PC-3 (cell line): ENCODE results near the gene UTRN. TPM values are rescaled to one million over a fixed set of nuclear protein-coding genes. Genes with fewer than 3 reads are reported as not detected.

Source experiments
- ATAC-seq: fragments of 200-7000 bp; cut with Tn5 transposase; 2 replicates; pipeline ENCODE4 v1.9.1; 2020; ENCODE audit warnings: mild to moderate bottlenecking, moderate library complexity
- BruUV-seq: library from RNA; stranded (reverse); fragments of 400-500 nt; replicated peaks from 2 replicates; lab custom pipeline; 2021; lab: Mats Ljungman, UMichigan
- CTCF ChIA-PET: fragments of 300-600 bp; sonication (Branson Sonifier 250); formaldehyde crosslinking; loops from one replicate; lab custom pipeline; 2022; ENCODE audit warnings: antibody characterized with exemption; lab: Charles Lee
- POLR2A ChIA-PET: fragments of 300-600 bp; sonication (Branson Sonifier 250); formaldehyde crosslinking; loops from one replicate; lab custom pipeline; 2022; ENCODE audit warnings: antibody characterized with exemption; ENCODE audit not compliant: unreplicated experiment; lab: Charles Lee
- DNase-seq: peaks from one replicate; pipeline ENCODE4 v3.0.0-alpha.2; 2015
- H2AFZ ChIP-seq: fragments of 300-600 bp; sonication (generic); 2 replicates; pipeline ENCODE4 v1.6.0; 2016; ENCODE audit warnings: antibody characterized with exemption, low read length
- H3F3A ChIP-seq: fragments of 300-600 bp; sonication (generic); one replicate; pipeline ENCODE4 v1.6.0; 2017; ENCODE audit warnings: antibody characterized with exemption, low read length, control low read depth, mild to moderate bottlenecking; ENCODE audit not compliant: unreplicated experiment
- H3K27ac ChIP-seq: fragments of 300-600 bp; sonication (generic); 2 replicates; pipeline ENCODE4 v1.5.1; 2016; ENCODE audit warnings: mild to moderate bottlenecking, low read length
- H3K27me3 ChIP-seq: fragments of 300-600 bp; sonication (generic); 2 replicates; pipeline ENCODE4 v1.6.1; 2016; ENCODE audit warnings: low read length, mixed read lengths
- H3K36me3 ChIP-seq: fragments of 300-600 bp; sonication (generic); 2 replicates; pipeline ENCODE4 v1.6.1; 2016; ENCODE audit warnings: low read depth, mixed run types, low read length, mixed read lengths
- H3K4me1 ChIP-seq: fragments of 300-600 bp; sonication (generic); 2 replicates; pipeline ENCODE4 v1.5.1; 2016; ENCODE audit warnings: low read length; ENCODE audit not compliant: insufficient read depth
- H3K4me2 ChIP-seq: fragments of 300-600 bp; sonication (generic); 2 replicates; pipeline ENCODE4 v1.6.0; 2016; ENCODE audit warnings: low read length
- H3K4me3 ChIP-seq: fragments of 300-600 bp; sonication (generic); 2 replicates; pipeline ENCODE4 v1.5.1; 2016; ENCODE audit warnings: mild to moderate bottlenecking, low read length, mixed read lengths
- H3K79me2 ChIP-seq: fragments of 300-600 bp; sonication (generic); 2 replicates; pipeline ENCODE4 v1.6.1; 2017; ENCODE audit warnings: low read length, mixed read lengths
- H3K9ac ChIP-seq: fragments of 300-600 bp; sonication (generic); 2 replicates; pipeline ENCODE4 v1.6.0; 2016; ENCODE audit warnings: mild to moderate bottlenecking, low read length
- H3K9me2 ChIP-seq: fragments of 300-600 bp; sonication (generic); replicated peaks from 2 replicates; pipeline ENCODE4 v1.6.1; 2016; ENCODE audit warnings: mixed run types, low read length, mixed read lengths
- H3K9me3 ChIP-seq: fragments of 300-600 bp; sonication (generic); 2 replicates; pipeline ENCODE4 v1.6.1; 2016; ENCODE audit warnings: low read length, mixed read lengths
- H4K20me1 ChIP-seq: fragments of 300-600 bp; sonication (generic); 2 replicates; pipeline ENCODE4 v1.6.1; 2016; ENCODE audit warnings: low read length, mixed read lengths
- EZH2 ChIP-seq: fragments of 300-600 bp; sonication (generic); IDR thresholded peaks from one replicate; pipeline ENCODE4 v1.6.1; 2017; ENCODE audit warnings: antibody characterized with exemption, mild to moderate bottlenecking, low read length; ENCODE audit not compliant: unreplicated experiment
- EZH2phosphoT487 ChIP-seq: fragments of 300-600 bp; sonication (generic); IDR thresholded peaks from 2 replicates; pipeline ENCODE4 v1.6.1; 2018; ENCODE audit warnings: mild to moderate bottlenecking, antibody characterized with exemption, low read length, borderline replicate concordance
- intact Hi-C: fragments of 100-400 bp; cut with micrococcal nuclease; formaldehyde crosslinking; loops from 2 replicates; pipeline ENCODE4 v1.9.0; 2023
- total RNA-seq: library from RNA; depleted of rRNA; stranded (reverse); fragments of >200 nt; gene quantifications from 2 replicates; pipeline ENCODE4 v1.2.3, GENCODE V29; 2014
- TF ChIP-seq, protein P1 (sequence below): fragments of 300-600 bp; sonication (generic); conservative IDR thresholded peaks from 2 replicates; pipeline ENCODE4 v1.5.1; 2017; ENCODE audit warnings: antibody characterized with exemption, low read depth, mild to moderate bottlenecking, low read length

Gene UTRN
- total RNA-seq, 1 experiment from 2014 or later: 58.3 TPM

DNA sequence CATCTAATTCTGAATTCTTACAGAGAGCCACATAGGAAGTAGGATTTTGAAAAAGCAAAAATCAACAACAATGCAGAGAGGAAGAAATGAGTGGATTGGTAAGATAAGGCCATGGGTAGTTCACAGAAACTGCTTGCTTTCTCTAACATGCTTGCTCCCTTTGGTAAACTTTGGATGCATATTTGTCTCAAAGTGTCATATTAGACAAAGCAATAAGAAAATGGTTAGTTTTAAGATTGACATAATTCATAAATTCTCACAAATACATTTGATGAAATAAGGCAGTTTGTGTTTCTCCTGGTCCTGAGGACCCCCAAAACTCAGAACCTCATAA is 31.7 kb downstream of the UTRN start:
- Histone ChIP-seq H3K27me3 (no peaks in the 10 kb centered on the region), H3K27ac (no peak overlapping the region), H3K36me3 (no peaks in the 10 kb centered on the region), H3F3A (no peaks in the 10 kb centered on the region), H3K4me1 (peaks cover 3% of the 10 kb centered on the region), H3K4me3 (no peak overlapping the region), H3K9me3 (no peaks in the 10 kb centered on the region), H3K9me2 (no peaks in the 10 kb centered on the region), H4K20me1 (no peaks in the 10 kb centered on the region), H3K9ac (no peak overlapping the region), H3K4me2 (no peak overlapping the region), H3K79me2 (peaks cover 26% of the 10 kb centered on the region; the same call in 1 of the 2 replicates), H2AFZ (no peak overlapping the region)
- CTCF ChIA-PET: no interaction called here
- no peak for TF ChIP-seq EZH2phosphoT487
- TF ChIP-seq, protein P1, sequence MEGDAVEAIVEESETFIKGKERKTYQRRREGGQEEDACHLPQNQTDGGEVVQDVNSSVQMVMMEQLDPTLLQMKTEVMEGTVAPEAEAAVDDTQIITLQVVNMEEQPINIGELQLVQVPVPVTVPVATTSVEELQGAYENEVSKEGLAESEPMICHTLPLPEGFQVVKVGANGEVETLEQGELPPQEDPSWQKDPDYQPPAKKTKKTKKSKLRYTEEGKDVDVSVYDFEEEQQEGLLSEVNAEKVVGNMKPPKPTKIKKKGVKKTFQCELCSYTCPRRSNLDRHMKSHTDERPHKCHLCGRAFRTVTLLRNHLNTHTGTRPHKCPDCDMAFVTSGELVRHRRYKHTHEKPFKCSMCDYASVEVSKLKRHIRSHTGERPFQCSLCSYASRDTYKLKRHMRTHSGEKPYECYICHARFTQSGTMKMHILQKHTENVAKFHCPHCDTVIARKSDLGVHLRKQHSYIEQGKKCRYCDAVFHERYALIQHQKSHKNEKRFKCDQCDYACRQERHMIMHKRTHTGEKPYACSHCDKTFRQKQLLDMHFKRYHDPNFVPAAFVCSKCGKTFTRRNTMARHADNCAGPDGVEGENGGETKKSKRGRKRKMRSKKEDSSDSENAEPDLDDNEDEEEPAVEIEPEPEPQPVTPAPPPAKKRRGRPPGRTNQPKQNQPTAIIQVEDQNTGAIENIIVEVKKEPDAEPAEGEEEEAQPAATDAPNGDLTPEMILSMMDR: no peak
- no peak for TF ChIP-seq EZH2
- BruUV-seq: no TSS peak
- ATAC-seq (no peak), DNase-seq (no peak)
- POLR2A ChIA-PET: no interaction called here
- intact Hi-C loops: no loop called here

DNA sequence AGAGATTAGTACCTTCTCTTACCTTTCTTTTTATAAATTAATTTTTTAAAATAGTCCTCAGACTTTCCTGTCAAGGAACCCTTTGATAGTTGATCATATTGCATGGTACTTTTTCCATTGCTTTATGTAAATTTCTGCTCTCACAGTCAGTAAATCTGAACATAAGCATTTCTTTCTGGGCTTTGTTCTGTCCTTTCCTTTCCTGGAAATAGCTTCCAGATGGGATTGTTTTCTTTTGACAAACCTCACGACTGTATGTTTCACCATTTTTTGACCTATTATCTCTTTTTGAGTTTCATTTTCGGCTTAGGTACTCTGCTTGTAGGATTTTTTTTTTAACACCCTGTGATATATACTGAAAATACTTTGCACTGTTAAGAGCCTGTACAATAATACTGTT is 32.6 kb downstream of the UTRN start:
- Histone ChIP-seq H3K79me2 (peaks cover 23% of the 10 kb centered on the region), H3K4me1 (peaks cover 11% of the 10 kb centered on the region), H3K9ac (no peak overlapping the region), H4K20me1 (no peaks in the 10 kb centered on the region), H2AFZ (no peak overlapping the region), H3F3A (no peaks in the 10 kb centered on the region), H3K27me3 (no peaks in the 10 kb centered on the region), H3K4me2 (no peak overlapping the region), H3K9me2 (no peaks in the 10 kb centered on the region), H3K36me3 (no peaks in the 10 kb centered on the region), H3K27ac (no peak overlapping the region), H3K9me3 (no peaks in the 10 kb centered on the region), H3K4me3 (no peak overlapping the region)
- intact Hi-C loops: no loop called here
- ChIA-PET POLR2A (no interaction called here), CTCF (no interaction called here)
- TF ChIP-seq EZH2phosphoT487: no peak
- TF ChIP-seq, protein P1: no peak
- no TSS peak for BruUV-seq
- DNase-seq (no peak), ATAC-seq (no peak)

DNA sequence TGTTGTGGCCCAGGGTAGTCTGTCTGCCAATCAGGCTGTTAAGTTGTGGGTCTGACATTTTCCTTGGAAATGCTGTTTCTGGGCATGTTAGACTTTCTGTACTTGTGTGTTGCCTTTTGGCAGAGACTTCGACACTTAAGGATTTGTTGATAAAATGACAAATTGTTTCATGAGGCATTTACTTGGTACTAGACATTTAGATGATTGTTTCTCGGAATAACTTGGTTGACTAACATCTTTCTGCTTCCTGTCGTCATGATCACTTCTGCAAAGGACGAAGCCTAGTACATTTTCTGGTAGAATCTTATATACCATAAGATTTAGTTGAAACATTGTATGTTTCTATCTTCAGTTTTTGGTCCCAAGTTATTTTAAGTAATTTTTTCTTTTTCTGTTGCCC is 34.1 kb downstream of the UTRN start:
- H2AFZ ChIP-seq: no peak overlapping the region
- no peaks in the 10 kb centered on the region for H3K9me2 ChIP-seq
- BruUV-seq: no TSS peak
- H3K79me2 ChIP-seq: peaks cover 35% of the 10 kb centered on the region
- no peak overlapping the region for H3K4me3 ChIP-seq
- no peak overlapping the region for H3K9ac ChIP-seq
- H3F3A ChIP-seq: no peaks in the 10 kb centered on the region
- ChIA-PET CTCF (no interaction called here), POLR2A (no interaction called here)
- peaks cover 16% of the 10 kb centered on the region for H3K4me1 ChIP-seq
- no peaks in the 10 kb centered on the region for H3K9me3 ChIP-seq
- no peaks in the 10 kb centered on the region for H3K27me3 ChIP-seq
- no peak overlapping the region for H3K4me2 ChIP-seq
- no peak overlapping the region for H3K27ac ChIP-seq
- TF ChIP-seq EZH2phosphoT487 (no peak), EZH2 (no peak)
- TF ChIP-seq, protein P1: no peak
- no peaks in the 10 kb centered on the region for H3K36me3 ChIP-seq
- intact Hi-C loops: no loop called here
- no peaks in the 10 kb centered on the region for H4K20me1 ChIP-seq
- ATAC-seq: no peak
- no peak for DNase-seq
